ENCODE data around the gene FBN1.

FBN1 gene

GRCh38 chr15:48396020-48396419, 249.5 kb downstream of the FBN1 start:
- no peak for DNase-seq (ENCODE audit: low read depth)

GRCh38 chr15:48395521-48396011, 249.9 kb downstream of the FBN1 start:
- no peak for DNase-seq (ENCODE audit: low read depth)

- DNase-seq (ENCODE audit: low read depth): no peak
Observed at GRCh38 chr15:48394970-48395369, 250.5 kb downstream of the FBN1 start.

GRCh38 chr15:48393645-48394506, 251.6 kb downstream of the FBN1 start:
- DNase-seq (ENCODE audit: low read depth): no peak

- no peak for DNase-seq (ENCODE audit: low read depth)
Observed at GRCh38 chr15:48392356-48392755, 253.2 kb downstream of the FBN1 start.

GRCh38 chr15:48391950-48392349, 253.6 kb downstream of the FBN1 start:
- no peak for DNase-seq (ENCODE audit: low read depth)

- no peak for DNase-seq (ENCODE audit: low read depth)
Observed at GRCh38 chr15:48389691-48390143, 255.8 kb downstream of the FBN1 start.

GRCh38 chr15:48388910-48389309, 256.6 kb downstream of the FBN1 start:
- DNase-seq (ENCODE audit: low read depth): no peak

- DNase-seq (ENCODE audit: low read depth): no peak
Observed at GRCh38 chr15:48388016-48388851, 257.3 kb downstream of the FBN1 start.

- DNase-seq (ENCODE audit: low read depth): no peak
Observed at GRCh38 chr15:48385031-48385830, 260.3 kb downstream of the FBN1 start.

GRCh38 chr15:48384616-48385015, 260.9 kb downstream of the FBN1 start:
- no peak for DNase-seq (ENCODE audit: low read depth)

- DNase-seq (ENCODE audit: low read depth): no peak
Observed at GRCh38 chr15:48383031-48383430, 262.5 kb downstream of the FBN1 start.

GRCh38 chr15:48381861-48382260, 263.6 kb downstream of the FBN1 start:
- no peak for DNase-seq (ENCODE audit: low read depth)

GRCh38 chr15:48380198-48380597, 265.3 kb downstream of the FBN1 start:
- DNase-seq (ENCODE audit: low read depth): no peak

GRCh38 chr15:48375767-48376166, 269.7 kb downstream of the FBN1 start:
- DNase-seq (ENCODE audit: low read depth): no peak

GRCh38 chr15:48374472-48374871, 271.0 kb downstream of the FBN1 start:
- no peak for DNase-seq (ENCODE audit: low read depth)

GRCh38 chr15:48373821-48374451, 271.6 kb downstream of the FBN1 start:
- no peak for DNase-seq (ENCODE audit: low read depth)

GRCh38 chr15:48371961-48372360, 273.5 kb downstream of the FBN1 start:
- DNase-seq (ENCODE audit: low read depth): no peak

- no peak for DNase-seq (ENCODE audit: low read depth)
Observed at GRCh38 chr15:48371550-48371949, 274.0 kb downstream of the FBN1 start.

GRCh38 chr15:48370460-48370859, 275.0 kb downstream of the FBN1 start:
- no peak for DNase-seq (ENCODE audit: low read depth)

- DNase-seq (ENCODE audit: low read depth): no peak
Observed at GRCh38 chr15:48367483-48367882, 278.0 kb downstream of the FBN1 start.
